H9 (cell line): ENCODE results near the gene BLOC1S3. TPM values are rescaled to one million over a fixed set of nuclear protein-coding genes. Genes with fewer than 3 reads are reported as not detected.

ENCODE experiments used
- DNase-seq: peaks from one replicate; pipeline ENCODE4 v3.0.0-alpha.2; 2017
- H2AFZ ChIP-seq: one replicate; pipeline ENCODE4 v1.6.1; 2013; ENCODE audit warnings: mild to moderate bottlenecking, low read length, control low read depth, moderate library complexity
- H2AK5ac ChIP-seq: 2 replicates; pipeline ENCODE4 v1.6.1; 2013; ENCODE audit warnings: low read length, control low read depth, mixed read lengths; ENCODE audit not compliant: insufficient read length
- H2BK120ac ChIP-seq: one replicate; pipeline ENCODE4 v1.6.1; 2013; ENCODE audit warnings: low read depth, mild to moderate bottlenecking, low read length, control low read depth, inconsistent platforms; ENCODE audit not compliant: poor library complexity, severe bottlenecking
- H2BK12ac ChIP-seq: 2 replicates; pipeline ENCODE4 v1.6.1; 2013; ENCODE audit warnings: low read length, control low read depth, mixed read lengths, low read depth; ENCODE audit not compliant: insufficient read length
- H2BK15ac ChIP-seq: 2 replicates; pipeline ENCODE4 v1.6.1; 2013; ENCODE audit warnings: low read depth, low read length, control low read depth
- H2BK20ac ChIP-seq: one replicate; pipeline ENCODE4 v1.6.1; 2013; ENCODE audit warnings: low read depth, mild to moderate bottlenecking, low read length, control low read depth, inconsistent platforms; ENCODE audit not compliant: poor library complexity, severe bottlenecking
- H2BK5ac ChIP-seq: 2 replicates; pipeline ENCODE4 v1.6.1; 2013; ENCODE audit warnings: low read length, control low read depth, mixed read lengths; ENCODE audit not compliant: insufficient read length
- H3K14ac ChIP-seq: 2 replicates; pipeline ENCODE4 v1.6.1; 2013; ENCODE audit warnings: low read length, control low read depth; ENCODE audit not compliant: insufficient read depth
- H3K18ac ChIP-seq: 2 replicates; pipeline ENCODE4 v1.6.1; 2013; ENCODE audit warnings: low read depth, mild to moderate bottlenecking, mixed read lengths, low read length, control low read depth; ENCODE audit not compliant: insufficient read length
- H3K23ac ChIP-seq: 2 replicates; pipeline ENCODE4 v1.6.1; 2013; ENCODE audit warnings: low read length, control low read depth, mixed read lengths, low read depth; ENCODE audit not compliant: insufficient read length
- H3K23me2 ChIP-seq: 2 replicates; pipeline ENCODE4 v1.6.1; 2013; ENCODE audit warnings: low read depth, mild to moderate bottlenecking, mixed read lengths, low read length, control low read depth; ENCODE audit not compliant: insufficient read length, poor library complexity, severe bottlenecking
- H3K27ac ChIP-seq: 2 replicates; pipeline ENCODE4 v1.5.1; 2013; ENCODE audit warnings: low read length, control low read depth, mixed read lengths, low read depth; ENCODE audit not compliant: insufficient read length
- H3K27me3 ChIP-seq: 2 replicates; pipeline ENCODE4 v1.6.1; 2013; ENCODE audit warnings: low read length, control low read depth, inconsistent platforms; ENCODE audit not compliant: insufficient read depth
- H3K4ac ChIP-seq: 2 replicates; pipeline ENCODE4 v1.6.1; 2013; ENCODE audit warnings: low read depth, mild to moderate bottlenecking, control low read depth, inconsistent platforms, low read length, moderate library complexity
- H3K4me1 ChIP-seq: 2 replicates; pipeline ENCODE4 v1.6.1; 2013; ENCODE audit warnings: low read length, control low read depth, inconsistent platforms; ENCODE audit not compliant: insufficient read depth
- H3K4me2 ChIP-seq: 2 replicates; pipeline ENCODE4 v1.6.1; 2013; ENCODE audit warnings: low read length, control low read depth, mixed read lengths; ENCODE audit not compliant: insufficient read length, insufficient read depth
- H3K56ac ChIP-seq: 2 replicates; pipeline ENCODE4 v1.6.1; 2013; ENCODE audit warnings: low read depth, mild to moderate bottlenecking, mixed read lengths, low read length, control low read depth; ENCODE audit not compliant: insufficient read length
- H3K79me1 ChIP-seq: 2 replicates; pipeline ENCODE4 v1.6.1; 2013; ENCODE audit warnings: low read depth, mild to moderate bottlenecking, moderate library complexity, low read length, control low read depth, inconsistent platforms; ENCODE audit not compliant: insufficient read depth, poor library complexity, severe bottlenecking
- H3K79me2 ChIP-seq: 2 replicates; pipeline ENCODE4 v1.6.1; 2013; ENCODE audit warnings: low read length, control low read depth, inconsistent platforms; ENCODE audit not compliant: insufficient read depth
- H3K9ac ChIP-seq: 2 replicates; pipeline ENCODE4 v1.6.1; 2013; ENCODE audit warnings: low read length, control low read depth, mixed read lengths; ENCODE audit not compliant: insufficient read length; ENCODE audit errors: extremely low read depth
- H3K9me3 ChIP-seq: one replicate; pipeline ENCODE4 v1.6.1; 2013; ENCODE audit warnings: low read depth, low read length, inconsistent platforms; ENCODE audit not compliant: control insufficient read depth
- H3T11ph ChIP-seq: one replicate; pipeline ENCODE4 v1.6.1; 2013; ENCODE audit warnings: mild to moderate bottlenecking, low read length, control low read depth, inconsistent platforms
- H4K20me1 ChIP-seq: one replicate; pipeline ENCODE4 v1.6.1; 2013; ENCODE audit not compliant: control insufficient read depth, insufficient read length, insufficient read depth
- H4K5ac ChIP-seq: 2 replicates; pipeline ENCODE4 v1.6.1; 2013; ENCODE audit warnings: low read depth, mild to moderate bottlenecking, mixed read lengths, low read length, control low read depth; ENCODE audit not compliant: insufficient read length
- H4K8ac ChIP-seq: replicated peaks from 2 replicates; pipeline ENCODE4 v1.6.1; 2013; ENCODE audit warnings: low read length, control low read depth, mixed read lengths, low read depth; ENCODE audit not compliant: insufficient read length
- H4K91ac ChIP-seq: 2 replicates; pipeline ENCODE4 v1.6.1; 2013; ENCODE audit warnings: low read depth, mild to moderate bottlenecking, moderate library complexity, mixed read lengths, low read length, control low read depth; ENCODE audit not compliant: insufficient read length
- H3K27ac Mint-ChIP-seq, 3 experiments: 2 replicates in 2 of 3; 3 replicates in 1 of 3; pipeline ENCODE4 v1.8.0; 2020 to 2021; ENCODE audit warnings: mixed read lengths in 3 of 3, mild to moderate bottlenecking in 1 of 3, moderate library complexity in 1 of 3
- H3K27me3 Mint-ChIP-seq: 2 replicates; pipeline ENCODE4 v1.8.0; 2021; ENCODE audit warnings: low read depth, mild to moderate bottlenecking, moderate library complexity, mixed read lengths
- H3K36me3 Mint-ChIP-seq, 3 experiments: 2 replicates in 2 of 3; 3 replicates in 1 of 3; pipeline ENCODE4 v1.8.0; 2020 to 2021; ENCODE audit warnings: low read depth in 3 of 3, mixed read lengths in 3 of 3; ENCODE audit not compliant: insufficient read depth in 1 of 3
- H3K4me1 Mint-ChIP-seq, 2 experiments: 2 replicates each; pipeline ENCODE4 v1.8.0; 2020; ENCODE audit warnings: mixed read lengths in 2 of 2
- H3K4me3 Mint-ChIP-seq, 2 experiments: 2 replicates in 1 of 2; 3 replicates in 1 of 2; pipeline ENCODE4 v1.8.0; 2020 to 2021; ENCODE audit warnings: mild to moderate bottlenecking in 2 of 2, mixed read lengths in 2 of 2, moderate library complexity in 1 of 2
- H3K9me3 Mint-ChIP-seq, 2 experiments: 2 replicates in 1 of 2; 3 replicates in 1 of 2; pipeline ENCODE4 v1.8.0; 2020; ENCODE audit warnings: mild to moderate bottlenecking in 2 of 2, mixed read lengths in 2 of 2, moderate library complexity in 1 of 2
- WGBS: extraction: QIAGEN DNeasy Blood & Tissue Kit; methylation state at CpG from one replicate; pipeline ENCODE4 v1.1.7; 2013; ENCODE audit warnings: missing lambda C conversion rate, low lambda C conversion rate, mixed read lengths; ENCODE audit not compliant: insufficient read length; ENCODE audit errors: extremely low coverage; 5-methylcytosine and 5-hydroxymethylcytosine counted together
- long read RNA-seq: library from polyadenylated mRNA; unstranded; transcript quantifications from one replicate; pipeline ENCODE4 v2.0.0, GENCODE V29; 2020
- total RNA-seq: library from RNA; stranded (reverse); gene quantifications from 2 replicates; pipeline ENCODE4 v1.2.1, GENCODE V29; 2021
- TF ChIP-seq, protein P1 (sequence below): fragments of 200-600 bp; sonication (generic); conservative IDR thresholded peaks from 3 replicates; pipeline ENCODE4 v1.8.0; 2021; ENCODE audit warnings: antibody characterized with exemption, mild to moderate bottlenecking

BLOC1S3 gene
- total RNA-seq: 9.2 and 12.2 TPM in 2 replicates
- long read RNA-seq, partial matches to known transcripts: 0 of 3 reads
- long read RNA-seq, other reads (novel, unspliced or antisense): 0 of 3 reads

DNA sequence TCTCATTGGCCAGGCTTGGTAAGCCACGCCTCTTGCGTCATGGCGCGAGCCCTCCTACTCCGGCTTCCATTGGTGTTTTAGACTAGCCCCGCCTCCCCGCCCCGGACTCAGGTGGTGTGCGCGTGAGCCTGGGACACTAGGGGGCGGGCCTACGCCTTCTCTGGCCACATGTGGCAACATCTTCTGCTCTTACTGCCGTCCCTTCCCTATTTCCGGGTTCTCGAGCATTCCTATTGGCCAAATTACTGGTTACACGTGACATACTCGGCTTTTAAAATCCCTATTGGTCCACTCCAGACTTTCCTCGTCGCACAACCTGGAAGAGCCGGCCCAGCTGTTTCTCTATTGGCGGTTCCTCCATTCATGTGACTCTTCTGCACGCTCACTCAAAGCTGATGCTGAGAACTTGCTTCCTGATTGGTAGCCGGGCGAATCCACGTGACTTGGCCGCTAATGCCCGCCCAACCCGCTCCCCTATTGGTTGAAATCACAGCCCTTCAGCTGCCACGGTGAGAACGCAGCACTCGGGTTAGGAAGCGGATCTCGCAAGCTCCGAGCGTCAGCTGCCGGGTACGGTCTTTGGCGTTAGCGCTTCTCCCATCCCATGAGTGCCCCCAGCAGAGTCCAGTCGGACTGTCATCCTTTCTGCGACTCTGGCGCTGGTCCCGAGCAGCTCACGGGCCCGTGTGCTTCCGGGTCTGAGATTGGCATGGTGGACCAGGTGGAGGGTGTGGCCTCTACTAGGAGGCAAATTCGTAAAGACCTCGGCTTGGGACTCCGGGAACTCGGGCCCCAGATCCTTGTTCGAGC is at the start of gene BLOC1S3:
Gene BLOC1S3, plus strand, starts transcription at position 523 of the 810 bp plus-strand sequence. CDS start 513 bp downstream, outside the sequence.
- Histone ChIP-seq H2BK20ac (no peak within 1 kb of the TSS), H3K18ac (no peak within 1 kb of the TSS), H3K23ac (no peak within 1 kb of the TSS), H3K79me2 (no peaks in the 10 kb centered on the region), H3K14ac (no peak within 1 kb of the TSS), H3K23me2 (peaks cover 13% of the 10 kb centered on the region), H3K9ac (peak within 1 kb of the TSS; percentile 56), H3K56ac (no peak within 1 kb of the TSS), H2BK15ac (no peak within 1 kb of the TSS), H4K8ac (no peak within 1 kb of the TSS), H3K79me1 (no peaks in the 10 kb centered on the region), H3K4me2 (peak within 1 kb of the TSS; percentile 79), H3K9me3 (no peaks in the 10 kb centered on the region), H2BK12ac (no peak within 1 kb of the TSS), H4K91ac (no peak within 1 kb of the TSS), H2AFZ (no peak within 1 kb of the TSS), H3K4ac (no peak within 1 kb of the TSS), H4K5ac (no peak within 1 kb of the TSS), H3K27ac (no peak within 1 kb of the TSS), H4K20me1 (no peaks in the 10 kb centered on the region), H3K27me3 (no peaks in the 10 kb centered on the region), H2BK120ac (no peak within 1 kb of the TSS), H3T11ph (no peak within 1 kb of the TSS), H2AK5ac (no peak within 1 kb of the TSS), H3K4me1 (no peaks in the 10 kb centered on the region), H2BK5ac (no peak within 1 kb of the TSS)
- peak; percentile 100 for DNase-seq
- peaks cover 0 to 4% (median 2%) of the 10 kb centered on the region in 3 experiments; a peak in 2 of 7 replicates for H3K36me3 Mint-ChIP-seq
- WGBS: no CpG with 5 or more reads among the region's 51 CpGs
- TF ChIP-seq, protein P1, sequence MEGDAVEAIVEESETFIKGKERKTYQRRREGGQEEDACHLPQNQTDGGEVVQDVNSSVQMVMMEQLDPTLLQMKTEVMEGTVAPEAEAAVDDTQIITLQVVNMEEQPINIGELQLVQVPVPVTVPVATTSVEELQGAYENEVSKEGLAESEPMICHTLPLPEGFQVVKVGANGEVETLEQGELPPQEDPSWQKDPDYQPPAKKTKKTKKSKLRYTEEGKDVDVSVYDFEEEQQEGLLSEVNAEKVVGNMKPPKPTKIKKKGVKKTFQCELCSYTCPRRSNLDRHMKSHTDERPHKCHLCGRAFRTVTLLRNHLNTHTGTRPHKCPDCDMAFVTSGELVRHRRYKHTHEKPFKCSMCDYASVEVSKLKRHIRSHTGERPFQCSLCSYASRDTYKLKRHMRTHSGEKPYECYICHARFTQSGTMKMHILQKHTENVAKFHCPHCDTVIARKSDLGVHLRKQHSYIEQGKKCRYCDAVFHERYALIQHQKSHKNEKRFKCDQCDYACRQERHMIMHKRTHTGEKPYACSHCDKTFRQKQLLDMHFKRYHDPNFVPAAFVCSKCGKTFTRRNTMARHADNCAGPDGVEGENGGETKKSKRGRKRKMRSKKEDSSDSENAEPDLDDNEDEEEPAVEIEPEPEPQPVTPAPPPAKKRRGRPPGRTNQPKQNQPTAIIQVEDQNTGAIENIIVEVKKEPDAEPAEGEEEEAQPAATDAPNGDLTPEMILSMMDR: peak; percentile 65
- peak within 1 kb of the TSS; percentile 96 to 98 (median 96) for H3K27ac Mint-ChIP-seq
- H3K9me3 Mint-ChIP-seq: no peaks in the 10 kb centered on the region
- H3K27me3 Mint-ChIP-seq: peaks cover 3% of the 10 kb centered on the region; the same call in 1 of the 2 replicates
- peak within 1 kb of the TSS; percentile 91 to 93 for H3K4me3 Mint-ChIP-seq
- H3K4me1 Mint-ChIP-seq: peaks cover 0 to 10% of the 10 kb centered on the region in 2 experiments; a peak in 3 of 4 replicates
